ENCODE results near the gene SLC25A42. TPM values are rescaled to one million over a fixed set of nuclear protein-coding genes. Genes with fewer than 3 reads are reported as not detected.

SLC25A42 gene
- total RNA-seq, 1 donor from 2014 or later = 21.2 TPM

GRCh38 chr19:19079571-19079970 is 15.8 kb downstream of the SLC25A42 start:
- no peak for DNase-seq (ENCODE audit: low spot score in 2 of 2, unreplicated experiment in 2 of 2)
- Mint-ChIP-seq H3K36me3 (peaks cover 3% of the 10 kb centered on the region), H3K27ac (no peak overlapping the region), H3K4me3 (no peak overlapping the region), H3K27me3 (ENCODE audit: low read depth) (no peaks in the 10 kb centered on the region), H3K4me1 (no peaks in the 10 kb centered on the region), H3K9me3 (no peaks in the 10 kb centered on the region)
- TF ChIP-seq CTCF (IDR thresholded peaks at IDR 0.05; ENCODE audit: unreplicated experiment) = no peak

- Mint-ChIP-seq H3K4me1 (no peaks in the 10 kb centered on the region), H3K4me3 (no peak overlapping the region), H3K9me3 (no peaks in the 10 kb centered on the region), H3K27ac (no peak overlapping the region), H3K27me3 (ENCODE audit: low read depth) (no peaks in the 10 kb centered on the region), H3K36me3 (peaks cover 3% of the 10 kb centered on the region)
- no peak for DNase-seq (ENCODE audit: low spot score in 2 of 2, unreplicated experiment in 2 of 2)
- TF ChIP-seq CTCF (IDR thresholded peaks at IDR 0.05; ENCODE audit: unreplicated experiment) = no peak
Measured at GRCh38 chr19:19081642-19082151, 17.9 kb downstream of the SLC25A42 start.

- Mint-ChIP-seq H3K27me3 (ENCODE audit: low read depth) (no peaks in the 10 kb centered on the region), H3K4me3 (no peak overlapping the region), H3K36me3 (no peaks in the 10 kb centered on the region), H3K9me3 (no peaks in the 10 kb centered on the region), H3K27ac (no peak overlapping the region), H3K4me1 (no peaks in the 10 kb centered on the region)
- no peak for DNase-seq (ENCODE audit: low spot score in 2 of 2, unreplicated experiment in 2 of 2)
- TF ChIP-seq CTCF (IDR thresholded peaks at IDR 0.05; ENCODE audit: unreplicated experiment) = no peak
Measured at GRCh38 chr19:19083413-19084178, 19.8 kb downstream of the SLC25A42 start.

- TF ChIP-seq CTCF (IDR thresholded peaks at IDR 0.05; ENCODE audit: unreplicated experiment) = no peak
- Mint-ChIP-seq H3K4me1 (peaks cover 11% of the 10 kb centered on the region), H3K9me3 (no peaks in the 10 kb centered on the region), H3K4me3 (no peak overlapping the region), H3K27me3 (ENCODE audit: low read depth) (no peaks in the 10 kb centered on the region), H3K27ac (no peak overlapping the region), H3K36me3 (no peaks in the 10 kb centered on the region)
- DNase-seq (ENCODE audit: low spot score in 2 of 2, unreplicated experiment in 2 of 2) = no peak
Measured at GRCh38 chr19:19087676-19088075, 23.9 kb downstream of the SLC25A42 start.

- Mint-ChIP-seq H3K36me3 (peaks cover 6% of the 10 kb centered on the region), H3K27ac (no peak overlapping the region), H3K27me3 (ENCODE audit: low read depth) (no peaks in the 10 kb centered on the region), H3K4me1 (peaks cover 14% of the 10 kb centered on the region), H3K9me3 (no peaks in the 10 kb centered on the region), H3K4me3 (no peak overlapping the region)
- no peak for TF ChIP-seq CTCF (IDR thresholded peaks at IDR 0.05; ENCODE audit: unreplicated experiment)
- no peak for DNase-seq (ENCODE audit: low spot score in 2 of 2, unreplicated experiment in 2 of 2)
Measured at GRCh38 chr19:19094513-19094912, 30.7 kb downstream of the SLC25A42 start.
